Measurements from ENCODE around the gene GLIS1. TPM values are rescaled to one million over a fixed set of nuclear protein-coding genes. Genes with fewer than 3 reads are reported as not detected.

The GLIS1 gene
- total and polyA plus RNA-seq, 2 of the 8 experiments (the other 6 are each of a cell fraction or from before 2014, with no cell fraction given), result 0.15 to 0.22 TPM

DNA sequence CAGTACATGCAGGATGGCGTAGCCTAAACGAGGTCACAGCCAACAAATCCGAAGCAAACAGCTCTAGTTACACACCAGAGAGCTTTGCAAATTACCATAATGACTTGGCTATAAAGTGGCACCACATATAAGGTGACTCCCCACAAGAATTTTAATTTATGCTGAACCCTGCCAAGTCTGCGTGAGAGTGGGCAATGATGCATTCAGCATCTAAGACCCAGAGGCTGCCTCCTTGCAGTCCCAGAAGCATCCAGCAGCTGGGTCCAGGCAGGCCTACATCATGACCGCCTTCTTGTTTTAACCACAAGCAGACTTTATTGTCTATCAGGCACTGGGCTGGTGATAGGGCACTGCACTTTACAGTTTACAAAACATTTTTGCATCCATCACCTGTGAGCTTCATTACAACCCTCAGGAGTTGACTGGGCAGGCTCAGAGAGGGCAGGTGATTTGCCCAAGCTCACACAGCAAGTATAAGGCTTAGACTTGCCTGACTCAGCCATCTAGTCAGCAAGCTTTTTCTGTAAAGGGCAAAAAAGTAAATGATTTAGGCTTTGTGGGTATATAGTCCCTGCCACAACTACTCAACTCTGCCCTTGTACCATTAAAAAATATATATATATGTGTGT, 134.6 kb downstream of the GLIS1 start:
- no peak overlapping the region for H3K56ac ChIP-seq (replicated peaks; ENCODE audit: insufficient read length, low read depth, low read length)
- no peak overlapping the region for H3K23ac ChIP-seq (ENCODE audit: insufficient read length)
- DNase-seq (ENCODE audit: low read depth in 1 of 2, low spot score in 2 of 2) (no peak), FAIRE-seq (no peak)
- H3K14ac ChIP-seq (ENCODE audit: insufficient read length), result no peak overlapping the region
- 74% methylated on average over 5 of the region's 5 CpGs; no CpG with 5 or more reads in 1 of the 2 experiments for WGBS, 2 experiments (ENCODE audit: extremely low coverage in 1 of 2, insufficient coverage in 1 of 2, insufficient read length in 1 of 2, insufficient replicate concordance in 2 of 2, low coverage in 1 of 2, low lambda C conversion rate in 2 of 2, missing lambda C conversion rate in 1 of 2)
- no peaks in the 10 kb centered on the region for H3K23me2 ChIP-seq (ENCODE audit: low read depth, low read length)
- no peak overlapping the region for H3K9ac ChIP-seq (replicated peaks in 1 of 4; ENCODE audit: extremely low read depth in 1 of 4, low read depth in 3 of 4, low read length in 3 of 4)
- H2BK120ac ChIP-seq (replicated peaks; ENCODE audit: low read depth, low read length), result no peak overlapping the region
- H3K79me2 ChIP-seq (ENCODE audit: control insufficient read depth in 1 of 2, insufficient read depth in 2 of 2, low read length in 2 of 2), result no peaks in the 10 kb centered on the region
- H4K20me1 ChIP-seq (replicated peaks in 1 of 2; ENCODE audit: control insufficient read depth in 1 of 2, insufficient read depth in 2 of 2, low read length in 2 of 2), result no peaks in the 10 kb centered on the region
- POLR2A ChIA-PET (ENCODE audit: partially characterized antibody), result interaction anchor here (1.1 to 1.4 kb wide), 2 partner anchors 9 to 278 kb away, joined by 3 read pairs; no protein-coding TSS in a partner anchor
- H4K91ac ChIP-seq (replicated peaks; ENCODE audit: insufficient read length, low read length), result no peak overlapping the region
- H4K5ac ChIP-seq (ENCODE audit: insufficient read length, low read depth, low read length), result no peak overlapping the region
- H3K9me3 ChIP-seq (ENCODE audit: insufficient read depth in 2 of 2, low read depth in 1 of 2, low read length in 1 of 2), result no peaks in the 10 kb centered on the region
- no peak overlapping the region for H2BK20ac ChIP-seq (ENCODE audit: low read length)
- H3K4me3 ChIP-seq (ENCODE audit: extremely low read depth in 1 of 4, insufficient read depth in 2 of 4, low read depth in 3 of 4, low read length in 4 of 4), result no peak overlapping the region
- no peak overlapping the region for H3K4me2 ChIP-seq (ENCODE audit: insufficient read depth in 1 of 2, low read depth in 2 of 2, low read length in 2 of 2)
- no peak overlapping the region for H2AK5ac ChIP-seq (ENCODE audit: low read depth, low read length)
- H4K8ac ChIP-seq (ENCODE audit: extremely low read depth, insufficient read depth, low read length), result no peak overlapping the region
- no peak overlapping the region for H2BK12ac ChIP-seq (ENCODE audit: low read depth, low read length)
- H3K36me3 ChIP-seq (ENCODE audit: control insufficient read depth in 2 of 4, insufficient read depth in 4 of 4, low read length in 3 of 4), result no peaks in the 10 kb centered on the region
- no peak overlapping the region for H2BK5ac ChIP-seq (ENCODE audit: low read depth, low read length)
- peaks cover 0 to 7% (median 0%) of the 10 kb centered on the region in 4 experiments; a peak in 3 of 7 replicates for H3K27me3 ChIP-seq (replicated peaks in 1 of 4; ENCODE audit: control insufficient read depth in 3 of 4, extremely low read depth in 1 of 4, insufficient read depth in 3 of 4, low read length in 3 of 4)
- H2BK15ac ChIP-seq (ENCODE audit: low read length), result no peak overlapping the region
- no peak overlapping the region for H3K27ac ChIP-seq (ENCODE audit: low read depth, low read length)
- H3K79me1 ChIP-seq (ENCODE audit: low read depth, low read length), result no peaks in the 10 kb centered on the region
- no peak overlapping the region for H3K18ac ChIP-seq (ENCODE audit: extremely low read depth, low read length)
- no peak overlapping the region for H2AFZ ChIP-seq (ENCODE audit: low read length)
- TF ChIP-seq NANOG (IDR thresholded peaks at IDR 0.05; ENCODE audit: insufficient read depth, low read depth, low read length, poor library complexity, severe bottlenecking), result no peak
- TF ChIP-seq POU5F1 (IDR thresholded peaks at IDR 0.05; ENCODE audit: low read depth, low read length), result no peak
- TF ChIP-seq SP4 (IDR thresholded peaks at IDR 0.05; ENCODE audit: low read length), result no peak
- no peak for TF ChIP-seq POLR2A (IDR thresholded peaks at IDR 0.05; ENCODE audit: control extremely low read depth in 1 of 2, low read depth in 2 of 2, low read length in 2 of 2)
- no peak for TF ChIP-seq ASH2L (IDR thresholded peaks at IDR 0.05; ENCODE audit: low read length)
- TF ChIP-seq HDAC2 (IDR thresholded peaks at IDR 0.05; ENCODE audit: borderline replicate concordance in 1 of 2, low read depth in 2 of 2, low read length in 2 of 2), result no peak
- no peak for TF ChIP-seq TEAD4 (IDR thresholded peaks at IDR 0.05; ENCODE audit: low read depth, low read length)
- no peak for TF ChIP-seq BRCA1 (IDR thresholded peaks at IDR 0.05; ENCODE audit: low read depth, low read length)
- TF ChIP-seq GTF2F1 (IDR thresholded peaks at IDR 0.05; ENCODE audit: borderline replicate concordance, low read depth, low read length), result no peak
- TF ChIP-seq SIRT6 (IDR thresholded peaks at IDR 0.05; ENCODE audit: low read length), result no peak
- TF ChIP-seq RXRA (IDR thresholded peaks at IDR 0.05; ENCODE audit: insufficient read depth, low read depth, low read length), result no peak
- no peak for TF ChIP-seq SUZ12 (IDR thresholded peaks at IDR 0.05; ENCODE audit: low read length)
- TF ChIP-seq KDM4A (IDR thresholded peaks at IDR 0.05; ENCODE audit: low read depth, low read length, severe bottlenecking), result no peak
- TF ChIP-seq KDM5A (IDR thresholded peaks at IDR 0.05; ENCODE audit: low read length), result no peak
- H3K4me1 ChIP-seq (replicated peaks in 1 of 4; ENCODE audit: control insufficient read depth in 3 of 4, insufficient read depth in 4 of 4, low read length in 3 of 4), result peaks cover 0 to 6% (median 4%) of the 10 kb centered on the region in 4 experiments; a peak in 5 of 7 replicates
- CTCF ChIA-PET (ENCODE audit: partially characterized antibody), result interaction anchor here (0.9 to 1.8 kb wide), 9 partner anchors 9 to 119 kb away, joined by 3 to 9 read pairs (median 4); no protein-coding TSS in a partner anchor
- no peak overlapping the region for H3K4ac ChIP-seq (replicated peaks; ENCODE audit: insufficient read length, low read depth, low read length)

Data from H1 (cell line).